ENCODE measurements around the gene NDC80.

Gene NDC80

GRCh38 chr18:2549462-2549861 is 21.9 kb upstream of the NDC80 start:
- ChIA-PET CTCF (interaction anchor here (10.1 to 10.3 kb wide), 2 partner anchors 444 to 963 kb away, joined by 90 to 184 read pairs; no protein-coding TSS in a partner anchor), POLR2A (no interaction called here)
- H3K4me3 ChIP-seq (ENCODE audit: low read depth, low read length), result no peak overlapping the region
- no peak for DNase-seq (ENCODE audit: low read depth, low spot score)
- TF ChIP-seq CTCF (IDR thresholded peaks at IDR 0.05; ENCODE audit: insufficient read depth, low read length, missing control alignments), result no peak

- ChIA-PET CTCF (no interaction called here), POLR2A (no interaction called here)
- DNase-seq (ENCODE audit: low read depth, low spot score), result no peak
- H3K4me3 ChIP-seq (ENCODE audit: low read depth, low read length), result no peak overlapping the region
- no peak for TF ChIP-seq CTCF (IDR thresholded peaks at IDR 0.05; ENCODE audit: insufficient read depth, low read length, missing control alignments)
These were observed 19.9 kb upstream of the NDC80 start for GRCh38 chr18:2551425-2551824.

- no peak overlapping the region for H3K4me3 ChIP-seq (ENCODE audit: low read depth, low read length)
- ChIA-PET CTCF (interaction anchor here (1.3 to 2.3 kb wide), 4 partner anchors 13 to 969 kb away, joined by 5 to 9 read pairs (median 8); no protein-coding TSS in a partner anchor), POLR2A (no interaction called here)
- DNase-seq (ENCODE audit: low read depth, low spot score), result no peak
- no peak for TF ChIP-seq CTCF (IDR thresholded peaks at IDR 0.05; ENCODE audit: insufficient read depth, low read length, missing control alignments)
These were observed 16.7 kb upstream of the NDC80 start for GRCh38 chr18:2554696-2555095.

- DNase-seq (ENCODE audit: low read depth, low spot score), result no peak
- no peak overlapping the region for H3K4me3 ChIP-seq (ENCODE audit: low read depth, low read length)
- ChIA-PET POLR2A (no interaction called here), CTCF (interaction anchor here (1.9 to 2.9 kb wide), 4 partner anchors 9 to 970 kb away, joined by 7 to 17 read pairs (median 10); no protein-coding TSS in a partner anchor)
- no peak for TF ChIP-seq CTCF (IDR thresholded peaks at IDR 0.05; ENCODE audit: insufficient read depth, low read length, missing control alignments)
These were observed 15.5 kb upstream of the NDC80 start for GRCh38 chr18:2555895-2556294.

GRCh38 chr18:2557536-2557935 is 13.8 kb upstream of the NDC80 start:
- POLR2A ChIA-PET, result no interaction called here
- H3K4me3 ChIP-seq (ENCODE audit: low read depth, low read length), result no peak overlapping the region
- CTCF ChIA-PET, result interaction anchor here (0.9 to 2.9 kb wide), 4 partner anchors 10 to 453 kb away, joined by 3 to 17 read pairs (median 9); no protein-coding TSS in a partner anchor
- no peak for DNase-seq (ENCODE audit: low read depth, low spot score)
- no peak for TF ChIP-seq CTCF (IDR thresholded peaks at IDR 0.05; ENCODE audit: insufficient read depth, low read length, missing control alignments)

- no peak overlapping the region for H3K4me3 ChIP-seq (ENCODE audit: low read depth, low read length)
- POLR2A ChIA-PET, result no interaction called here
- no peak for TF ChIP-seq CTCF (IDR thresholded peaks at IDR 0.05; ENCODE audit: insufficient read depth, low read length, missing control alignments)
- CTCF ChIA-PET, result no interaction called here
- DNase-seq (ENCODE audit: low read depth, low spot score), result no peak
These were observed 12.1 kb upstream of the NDC80 start for GRCh38 chr18:2559249-2559648.
